Caco-2 (cell line): Measurements from ENCODE around the gene MXD1. TPM values are rescaled to one million over a fixed set of nuclear protein-coding genes. Genes with fewer than 3 reads are reported as not detected.

Experiments
- BruUV-seq: library from RNA; stranded (reverse); fragments of 400-500 nt; replicated peaks from 2 replicates; lab custom pipeline; 2021; lab: Mats Ljungman, UMichigan
- CTCF ChIA-PET: fragments of 300-600 bp; sonication (Branson Sonifier 250); formaldehyde crosslinking; loops from one replicate; lab custom pipeline; 2022; ENCODE audit warnings: antibody characterized with exemption; lab: Charles Lee
- POLR2A ChIA-PET: fragments of 300-600 bp; sonication (Branson Sonifier 250); formaldehyde crosslinking; loops from one replicate; lab custom pipeline; 2022; ENCODE audit warnings: antibody characterized with exemption; lab: Charles Lee
- DNase-seq, 2 experiments: peaks; one replicate each; pipeline versions ENCODE4 v3.0.0 to v3.0.0-alpha.2; 2020 to 2022
- H3K27me3 ChIP-seq: replicated peaks from 2 replicates; pipeline ENCODE4 v1.6.0; 2011; ENCODE audit warnings: low read length; ENCODE audit not compliant: control insufficient read depth, insufficient read depth
- H3K36me3 ChIP-seq: 2 replicates; pipeline ENCODE4 v1.5.1; 2011; ENCODE audit warnings: low read length; ENCODE audit not compliant: control insufficient read depth, insufficient read depth
- H3K4me1 ChIP-seq: fragments of 250-450 bp; sonication (Bioruptor Pico); 2 replicates; pipeline ENCODE4 v1.5.1; 2020; ENCODE audit warnings: mild to moderate bottlenecking
- H3K4me3 ChIP-seq: 2 replicates; pipeline ENCODE4 v1.5.1; 2011; ENCODE audit warnings: low read depth, mild to moderate bottlenecking, control low read depth, low read length
- H3K9me3 ChIP-seq: fragments of 250-450 bp; sonication (Bioruptor Pico); 2 replicates; pipeline ENCODE4 v1.5.1; 2020; ENCODE audit warnings: mild to moderate bottlenecking, moderate library complexity
- H3K27ac Mint-ChIP-seq: one replicate; pipeline ENCODE4 v1.8.0; 2022; ENCODE audit warnings: mixed read lengths; ENCODE audit not compliant: unreplicated experiment
- H3K27me3 Mint-ChIP-seq: one replicate; pipeline ENCODE4 v1.8.0; 2022; ENCODE audit warnings: mixed read lengths; ENCODE audit not compliant: insufficient read depth, unreplicated experiment
- H3K36me3 Mint-ChIP-seq: one replicate; pipeline ENCODE4 v1.8.0; 2022; ENCODE audit warnings: mild to moderate bottlenecking, mixed read lengths; ENCODE audit not compliant: insufficient read depth, unreplicated experiment
- H3K4me1 Mint-ChIP-seq: one replicate; pipeline ENCODE4 v1.8.0; 2022; ENCODE audit warnings: low read depth, mixed read lengths; ENCODE audit not compliant: unreplicated experiment
- H3K4me3 Mint-ChIP-seq: one replicate; pipeline ENCODE4 v1.8.0; 2022; ENCODE audit warnings: mild to moderate bottlenecking, moderate library complexity, mixed read lengths; ENCODE audit not compliant: unreplicated experiment
- H3K9me3 Mint-ChIP-seq: one replicate; pipeline ENCODE4 v1.8.0; 2022; ENCODE audit warnings: mixed read lengths; ENCODE audit not compliant: unreplicated experiment
- intact Hi-C: fragments of 100-400 bp; cut with micrococcal nuclease; formaldehyde crosslinking; loops from one replicate; pipeline ENCODE4 v1.10.0; 2022; ENCODE audit not compliant: unreplicated experiment
- total RNA-seq: library from RNA; stranded (reverse); gene quantifications from 2 replicates; pipeline ENCODE4 v1.2.3, GENCODE V29; 2022
- TF ChIP-seq, protein P1 (sequence below), 2 experiments: fragments of 200-600 bp in 1 of 2; IDR thresholded peaks; 1 replicate in 1 of 2; 2 replicates in 1 of 2; pipeline versions ENCODE4 v1.5.1 to v1.8.0; 2011 to 2022; ENCODE audit warnings: antibody characterized with exemption in 1 of 2, control low read depth in 1 of 2, inconsistent platforms in 1 of 2, low read depth in 1 of 2, low read length in 1 of 2, mild to moderate bottlenecking in 1 of 2, moderate library complexity in 1 of 2; ENCODE audit not compliant: insufficient read depth in 1 of 2, severe bottlenecking in 1 of 2, unreplicated experiment in 1 of 2

MXD1 gene
- total RNA-seq, 1 experiment from 2014 or later = 9.5 TPM

DNA sequence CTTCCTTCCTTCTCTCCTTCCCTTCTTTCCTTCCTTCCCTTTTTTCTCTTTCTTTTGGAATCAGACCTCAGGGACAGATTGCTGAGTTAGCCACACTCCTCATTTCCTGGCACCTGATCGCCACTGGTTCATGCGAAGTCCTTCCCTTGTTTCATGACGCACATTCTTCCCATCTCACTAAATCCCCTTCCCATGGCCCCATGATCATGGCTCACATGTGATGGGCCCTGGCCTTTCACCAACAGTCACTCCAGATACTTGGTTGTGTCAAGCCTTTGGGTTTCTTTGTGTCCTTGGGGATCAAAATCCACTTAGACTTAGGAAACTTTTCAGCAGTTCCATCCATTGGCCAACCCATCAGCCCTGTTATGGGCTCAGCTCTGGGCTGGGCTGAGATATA is 70.3 kb downstream of the MXD1 start:
- BruUV-seq = no TSS peak
- POLR2A ChIA-PET = no interaction called here
- CTCF ChIA-PET = no interaction called here

DNA sequence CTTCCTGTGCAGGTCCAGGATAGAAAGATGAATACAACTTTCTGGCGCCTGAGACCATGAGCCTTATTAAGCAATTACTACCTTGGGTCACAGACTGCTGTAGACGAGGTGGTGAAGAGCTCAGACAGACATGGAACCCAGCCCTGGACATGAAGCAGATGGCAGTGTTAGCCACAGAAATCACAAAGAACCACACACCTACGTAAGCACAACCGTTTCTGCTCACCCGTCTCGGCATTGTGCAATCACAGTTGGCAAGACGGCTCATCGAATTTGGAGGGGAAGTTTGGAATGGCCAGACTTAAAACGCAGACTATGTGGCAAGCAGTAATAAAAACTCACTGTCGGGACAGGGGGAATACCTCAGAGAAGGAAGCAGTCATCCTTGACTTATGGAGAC is 70.8 kb downstream of the MXD1 start:
- Mint-ChIP-seq H3K4me1 (no peaks in the 10 kb centered on the region), H3K36me3 (peaks cover 4% of the 10 kb centered on the region), H3K9me3 (peaks cover 9% of the 10 kb centered on the region), H3K27ac (no peak overlapping the region), H3K4me3 (no peak overlapping the region), H3K27me3 (no peaks in the 10 kb centered on the region)
- Histone ChIP-seq H3K4me3 (no peak overlapping the region), H3K9me3 (no peaks in the 10 kb centered on the region), H3K36me3 (no peaks in the 10 kb centered on the region), H3K4me1 (no peaks in the 10 kb centered on the region), H3K27me3 (no peaks in the 10 kb centered on the region)
- BruUV-seq = no TSS peak
- TF ChIP-seq, protein P1, sequence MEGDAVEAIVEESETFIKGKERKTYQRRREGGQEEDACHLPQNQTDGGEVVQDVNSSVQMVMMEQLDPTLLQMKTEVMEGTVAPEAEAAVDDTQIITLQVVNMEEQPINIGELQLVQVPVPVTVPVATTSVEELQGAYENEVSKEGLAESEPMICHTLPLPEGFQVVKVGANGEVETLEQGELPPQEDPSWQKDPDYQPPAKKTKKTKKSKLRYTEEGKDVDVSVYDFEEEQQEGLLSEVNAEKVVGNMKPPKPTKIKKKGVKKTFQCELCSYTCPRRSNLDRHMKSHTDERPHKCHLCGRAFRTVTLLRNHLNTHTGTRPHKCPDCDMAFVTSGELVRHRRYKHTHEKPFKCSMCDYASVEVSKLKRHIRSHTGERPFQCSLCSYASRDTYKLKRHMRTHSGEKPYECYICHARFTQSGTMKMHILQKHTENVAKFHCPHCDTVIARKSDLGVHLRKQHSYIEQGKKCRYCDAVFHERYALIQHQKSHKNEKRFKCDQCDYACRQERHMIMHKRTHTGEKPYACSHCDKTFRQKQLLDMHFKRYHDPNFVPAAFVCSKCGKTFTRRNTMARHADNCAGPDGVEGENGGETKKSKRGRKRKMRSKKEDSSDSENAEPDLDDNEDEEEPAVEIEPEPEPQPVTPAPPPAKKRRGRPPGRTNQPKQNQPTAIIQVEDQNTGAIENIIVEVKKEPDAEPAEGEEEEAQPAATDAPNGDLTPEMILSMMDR (IDR thresholded peaks at IDR 0.05; ENCODE audit: insufficient read depth in 1 of 2, low read depth in 1 of 2, low read length in 1 of 2, severe bottlenecking in 1 of 2, unreplicated experiment in 1 of 2) = no peak
- POLR2A ChIA-PET = no interaction called here
- CTCF ChIA-PET = no interaction called here
- intact Hi-C loops = no loop called here
- DNase-seq = no peak

More for the DNA sequence above, 70.3 kb downstream of the MXD1 start:
- Mint-ChIP-seq H3K9me3 (peaks cover 9% of the 10 kb centered on the region), H3K27ac (no peak overlapping the region), H3K36me3 (peaks cover 4% of the 10 kb centered on the region), H3K27me3 (no peaks in the 10 kb centered on the region), H3K4me3 (no peak overlapping the region), H3K4me1 (no peaks in the 10 kb centered on the region)
- no peak for DNase-seq
- H3K9me3 ChIP-seq = no peaks in the 10 kb centered on the region
- intact Hi-C loops = no loop called here
- H3K36me3 ChIP-seq = no peaks in the 10 kb centered on the region
- H3K4me1 ChIP-seq = no peaks in the 10 kb centered on the region
- TF ChIP-seq, protein P1 (IDR thresholded peaks at IDR 0.05; ENCODE audit: insufficient read depth in 1 of 2, low read depth in 1 of 2, low read length in 1 of 2, severe bottlenecking in 1 of 2, unreplicated experiment in 1 of 2) = no peak
- H3K4me3 ChIP-seq = no peak overlapping the region
- no peaks in the 10 kb centered on the region for H3K27me3 ChIP-seq

DNA sequence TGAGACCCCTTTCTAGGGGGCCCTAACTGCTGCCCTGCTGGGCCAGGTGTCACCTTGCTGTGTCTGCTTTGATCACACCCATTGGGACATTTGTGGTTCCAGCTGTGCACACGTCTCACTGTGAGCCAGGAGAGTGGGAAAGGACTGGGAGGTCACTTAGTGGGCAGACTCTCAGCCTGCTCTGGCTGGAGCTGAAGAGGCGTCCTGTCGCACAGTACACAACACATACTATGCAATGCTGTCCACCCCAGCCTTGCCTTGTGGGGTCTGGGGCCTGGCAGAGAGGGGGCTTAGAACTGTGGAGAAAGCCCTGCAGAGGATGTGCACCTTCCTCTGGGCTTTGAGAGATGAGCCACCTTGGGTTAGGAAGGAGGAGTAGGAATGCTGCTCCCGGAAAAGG is 71.8 kb downstream of the MXD1 start:
- Histone ChIP-seq H3K4me3 (no peak overlapping the region), H3K36me3 (no peaks in the 10 kb centered on the region), H3K4me1 (no peaks in the 10 kb centered on the region), H3K9me3 (no peaks in the 10 kb centered on the region), H3K27me3 (no peaks in the 10 kb centered on the region)
- intact Hi-C loops = no loop called here
- TF ChIP-seq, protein P1 (IDR thresholded peaks at IDR 0.05; ENCODE audit: insufficient read depth in 1 of 2, low read depth in 1 of 2, low read length in 1 of 2, severe bottlenecking in 1 of 2, unreplicated experiment in 1 of 2) = no peak
- Mint-ChIP-seq H3K9me3 (peaks cover 9% of the 10 kb centered on the region), H3K27ac (no peak overlapping the region), H3K27me3 (no peaks in the 10 kb centered on the region), H3K36me3 (peaks cover 4% of the 10 kb centered on the region), H3K4me3 (no peak overlapping the region), H3K4me1 (no peaks in the 10 kb centered on the region)
- CTCF ChIA-PET = no interaction called here
- no peak for DNase-seq
- no TSS peak for BruUV-seq
- POLR2A ChIA-PET = interaction anchor here (0.5 kb wide), 1 partner anchor 200 kb away, joined by 3 read pairs; no protein-coding TSS in a partner anchor
